ENCODE results near the gene MRTFA. TPM values are rescaled to one million over a fixed set of nuclear protein-coding genes. Genes with fewer than 3 reads are reported as not detected.

Gene MRTFA
- polyA plus RNA-seq, 1 of the 3 experiments (the other 2 are of a cell fraction) = 5.8 TPM

DNA sequence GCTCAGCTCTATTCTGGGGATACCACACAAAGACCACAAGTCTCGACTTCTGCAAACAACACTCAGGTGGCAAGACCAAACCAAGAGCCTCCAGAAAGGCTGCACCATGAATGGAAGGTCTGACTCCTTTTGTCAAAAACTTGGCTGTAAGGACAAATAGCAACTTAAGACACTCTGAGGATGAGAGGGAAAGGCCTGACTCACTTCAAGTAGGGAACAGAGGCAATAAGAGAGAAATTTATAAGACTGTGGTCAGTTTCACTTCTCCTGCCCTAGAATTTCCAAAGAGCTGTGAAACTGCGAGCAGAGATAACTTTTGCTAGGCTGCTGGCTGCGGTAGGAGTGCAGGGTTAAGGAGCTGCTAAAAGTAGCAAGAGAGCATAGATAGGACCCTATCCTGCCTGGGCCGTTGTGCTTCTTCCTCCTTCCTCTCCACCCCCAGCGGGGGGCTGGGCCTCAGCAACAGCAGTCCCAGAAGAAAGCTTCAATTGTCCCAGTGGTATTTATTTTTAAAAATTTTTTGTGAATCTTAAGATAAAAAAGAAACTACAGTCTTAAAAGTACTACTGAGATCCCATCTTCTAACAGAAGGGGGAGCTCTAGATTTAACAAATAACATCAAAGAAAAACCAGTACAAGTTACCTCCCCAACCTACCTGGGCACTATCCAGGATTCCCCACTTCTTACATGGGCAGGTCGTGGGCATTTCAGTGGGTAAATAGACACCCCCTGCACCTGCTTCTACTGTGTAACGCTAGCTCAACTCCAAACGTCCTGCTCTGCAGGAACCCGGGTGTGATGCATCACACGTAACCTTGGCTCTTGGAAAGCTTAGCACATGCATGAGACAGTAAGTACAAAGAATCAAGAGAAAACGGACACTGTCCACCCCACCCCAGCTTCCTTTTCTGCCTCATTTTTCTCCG is 199.8 kb downstream of the MRTFA start:
- H3K9me2 ChIP-seq = no peaks in the 10 kb centered on the region
- no peak overlapping the region for H3K4me3 ChIP-seq (ENCODE audit: low read depth in 2 of 2, low read length in 1 of 2)
- H3K4me2 ChIP-seq = no peak overlapping the region
- WGBS (ENCODE audit: low lambda C conversion rate) = 56% methylated on average over 10 of the region's 12 CpGs
- peak overlapping the region in 1 of 2 experiments; percentile 46; a peak in 2 of 4 replicates for H3K27ac ChIP-seq (ENCODE audit: low read depth in 2 of 2, low read length in 1 of 2)
- POLR2A ChIA-PET = no interaction called here
- no peak for TF ChIP-seq SIN3A (IDR thresholded peaks at IDR 0.05; ENCODE audit: borderline replicate concordance, low read depth, low read length)
- TF ChIP-seq, protein P1, sequence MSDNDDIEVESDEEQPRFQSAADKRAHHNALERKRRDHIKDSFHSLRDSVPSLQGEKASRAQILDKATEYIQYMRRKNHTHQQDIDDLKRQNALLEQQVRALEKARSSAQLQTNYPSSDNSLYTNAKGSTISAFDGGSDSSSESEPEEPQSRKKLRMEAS (IDR thresholded peaks at IDR 0.05; ENCODE audit: low read depth) = no peak
- no peak for TF ChIP-seq TEAD4 (IDR thresholded peaks at IDR 0.05; ENCODE audit: borderline replicate concordance, insufficient read depth)
- no peak for TF ChIP-seq TCF12 (IDR thresholded peaks at IDR 0.05)
- no peak for TF ChIP-seq FOXM1 (IDR thresholded peaks at IDR 0.05; ENCODE audit: low read depth)
- TF ChIP-seq FOXJ3 (CRISPR knock-in tag; IDR thresholded peaks at IDR 0.05) = no peak
- TF ChIP-seq ELF1 (IDR thresholded peaks at IDR 0.05) = no peak
- TF ChIP-seq YY1 (IDR thresholded peaks at IDR 0.05; ENCODE audit: low read depth) = no peak
- TF ChIP-seq SMC3 (IDR thresholded peaks at IDR 0.05; ENCODE audit: low read depth, low read length) = peak; percentile 33; the same call in 1 of the 2 replicates
- TF ChIP-seq GABPA (IDR thresholded peaks at IDR 0.05; ENCODE audit: low read depth) = no peak
- TF ChIP-seq, protein P2, sequence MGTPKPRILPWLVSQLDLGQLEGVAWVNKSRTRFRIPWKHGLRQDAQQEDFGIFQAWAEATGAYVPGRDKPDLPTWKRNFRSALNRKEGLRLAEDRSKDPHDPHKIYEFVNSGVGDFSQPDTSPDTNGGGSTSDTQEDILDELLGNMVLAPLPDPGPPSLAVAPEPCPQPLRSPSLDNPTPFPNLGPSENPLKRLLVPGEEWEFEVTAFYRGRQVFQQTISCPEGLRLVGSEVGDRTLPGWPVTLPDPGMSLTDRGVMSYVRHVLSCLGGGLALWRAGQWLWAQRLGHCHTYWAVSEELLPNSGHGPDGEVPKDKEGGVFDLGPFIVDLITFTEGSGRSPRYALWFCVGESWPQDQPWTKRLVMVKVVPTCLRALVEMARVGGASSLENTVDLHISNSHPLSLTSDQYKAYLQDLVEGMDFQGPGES (IDR thresholded peaks at IDR 0.05; ENCODE audit: low read depth, low read length) = no peak
- no peak for TF ChIP-seq FOSL2 (IDR thresholded peaks at IDR 0.05; ENCODE audit: borderline replicate concordance, low read depth)
- TF ChIP-seq RAD21 (IDR thresholded peaks at IDR 0.05; ENCODE audit: low read length) = peak; percentile 60
- TF ChIP-seq, protein P3, sequence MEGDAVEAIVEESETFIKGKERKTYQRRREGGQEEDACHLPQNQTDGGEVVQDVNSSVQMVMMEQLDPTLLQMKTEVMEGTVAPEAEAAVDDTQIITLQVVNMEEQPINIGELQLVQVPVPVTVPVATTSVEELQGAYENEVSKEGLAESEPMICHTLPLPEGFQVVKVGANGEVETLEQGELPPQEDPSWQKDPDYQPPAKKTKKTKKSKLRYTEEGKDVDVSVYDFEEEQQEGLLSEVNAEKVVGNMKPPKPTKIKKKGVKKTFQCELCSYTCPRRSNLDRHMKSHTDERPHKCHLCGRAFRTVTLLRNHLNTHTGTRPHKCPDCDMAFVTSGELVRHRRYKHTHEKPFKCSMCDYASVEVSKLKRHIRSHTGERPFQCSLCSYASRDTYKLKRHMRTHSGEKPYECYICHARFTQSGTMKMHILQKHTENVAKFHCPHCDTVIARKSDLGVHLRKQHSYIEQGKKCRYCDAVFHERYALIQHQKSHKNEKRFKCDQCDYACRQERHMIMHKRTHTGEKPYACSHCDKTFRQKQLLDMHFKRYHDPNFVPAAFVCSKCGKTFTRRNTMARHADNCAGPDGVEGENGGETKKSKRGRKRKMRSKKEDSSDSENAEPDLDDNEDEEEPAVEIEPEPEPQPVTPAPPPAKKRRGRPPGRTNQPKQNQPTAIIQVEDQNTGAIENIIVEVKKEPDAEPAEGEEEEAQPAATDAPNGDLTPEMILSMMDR (IDR thresholded peaks at IDR 0.05) = peak; percentile 60
- TF ChIP-seq RXRA (IDR thresholded peaks at IDR 0.05; ENCODE audit: borderline replicate concordance, low read depth) = no peak
- TF ChIP-seq MEF2A (IDR thresholded peaks at IDR 0.05; ENCODE audit: borderline replicate concordance, low read depth) = no peak
- H4K20me1 ChIP-seq (ENCODE audit: insufficient read depth) = no peaks in the 10 kb centered on the region
- H3K4me1 ChIP-seq (ENCODE audit: control insufficient read depth in 1 of 2, insufficient read depth in 2 of 2, low read depth in 1 of 2, low read length in 1 of 2) = no peaks in the 10 kb centered on the region
- H3K9ac ChIP-seq = no peak overlapping the region
- no peaks in the 10 kb centered on the region for H3K27me3 ChIP-seq (ENCODE audit: insufficient read depth)
- peaks cover 41% of the 10 kb centered on the region for H3K79me2 ChIP-seq (ENCODE audit: insufficient read depth)
- CTCF ChIA-PET = interaction anchor here (0.6 to 3.8 kb wide), 34 partner anchors 10 to 336 kb away, joined by 3 to 49 read pairs (median 4); partner anchors contain the start of gene MRTFA
- no peak overlapping the region for H2AFZ ChIP-seq (ENCODE audit: low read depth)
- H3F3A ChIP-seq (replicated peaks; ENCODE audit: insufficient read depth) = no peaks in the 10 kb centered on the region
- no peaks in the 10 kb centered on the region for H3K36me3 ChIP-seq (replicated peaks in 1 of 2; ENCODE audit: control insufficient read depth in 1 of 2, insufficient read depth in 2 of 2, low read length in 1 of 2)
- H3K9me3 ChIP-seq = no peaks in the 10 kb centered on the region
- peak; percentile 39 for DNase-seq

Measured in SK-N-SH (cell line).